SK-N-SH (cell line): ENCODE results near the gene AMDHD2. TPM values are rescaled to one million over a fixed set of nuclear protein-coding genes. Genes with fewer than 3 reads are reported as not detected.

Experiments
- CTCF ChIA-PET: fragments of 300-600, 350-600 bp; formaldehyde crosslinking; extraction: SDS; loops from one replicate; lab custom pipeline; 2021; lab: Yijun Ruan, JAX
- POLR2A ChIA-PET: fragments of 350-600 bp; sonication (Branson Sonifier 250); formaldehyde crosslinking; extraction: SDS; loops from one replicate; lab custom pipeline; 2020; ENCODE audit warnings: antibody characterized with exemption, inconsistent platforms; lab: Yijun Ruan, JAX
- DNase-seq: peaks from one replicate; pipeline ENCODE4 v3.0.0; 2012
- H2AFZ ChIP-seq: fragments of 200-600 bp; sonication (generic); 2 replicates; pipeline ENCODE4 v1.8.1; 2016; ENCODE audit warnings: antibody characterized with exemption, mild to moderate bottlenecking, low read depth
- H3F3A ChIP-seq: fragments of 200-600 bp; sonication (generic); replicated peaks from 2 replicates; pipeline ENCODE3; 2016; ENCODE audit warnings: antibody characterized with exemption, mild to moderate bottlenecking; ENCODE audit not compliant: insufficient read depth
- H3K27ac ChIP-seq, 2 experiments: fragments of 200-500 bp in 1 of 2; fragments of 200-600 bp in 1 of 2; sonication (Bioruptor generic) in 1 of 2; sonication (generic), shearing (Covaris generic) in 1 of 2; 2 replicates each; pipeline versions ENCODE4 v1.5.1 to v1.6.1; 2014 to 2016; ENCODE audit warnings: low read depth in 2 of 2, inconsistent platforms in 1 of 2, low read length in 1 of 2, mild to moderate bottlenecking in 1 of 2, mixed read lengths in 1 of 2
- H3K27me3 ChIP-seq: fragments of 200-600 bp; sonication (generic), shearing (Covaris generic); 2 replicates; pipeline ENCODE4 v1.6.1; 2016; ENCODE audit warnings: mixed run types; ENCODE audit not compliant: insufficient read depth
- H3K36me3 ChIP-seq, 2 experiments: fragments of 200-500 bp in 1 of 2; fragments of 200-600 bp in 1 of 2; sonication (Bioruptor generic) in 1 of 2; sonication (generic) in 1 of 2; replicated peaks in 1 of 2; 2 replicates each; pipeline versions ENCODE3 to v1.5.1; 2014 to 2016; ENCODE audit warnings: low read length in 1 of 2, mild to moderate bottlenecking in 1 of 2; ENCODE audit not compliant: insufficient read depth in 2 of 2, control insufficient read depth in 1 of 2
- H3K4me1 ChIP-seq, 2 experiments: fragments of 200-500 bp in 1 of 2; fragments of 200-600 bp in 1 of 2; sonication (Bioruptor generic) in 1 of 2; sonication (generic), shearing (Covaris generic) in 1 of 2; 2 replicates each; pipeline versions ENCODE4 v1.5.1 to v1.6.1; 2014 to 2016; ENCODE audit warnings: low read depth in 1 of 2, low read length in 1 of 2, mixed run types in 1 of 2; ENCODE audit not compliant: insufficient read depth in 2 of 2, control insufficient read depth in 1 of 2
- H3K4me2 ChIP-seq: fragments of 200-600 bp; sonication (generic), shearing (Covaris generic); 2 replicates; pipeline ENCODE4 v1.6.1; 2017; ENCODE audit warnings: mixed run types
- H3K4me3 ChIP-seq, 2 experiments: fragments of 200-500 bp in 1 of 2; fragments of 200-600 bp in 1 of 2; sonication (Bioruptor generic) in 1 of 2; sonication (generic), shearing (Covaris generic) in 1 of 2; 2 replicates each; pipeline versions ENCODE4 v1.5.1 to v1.8.1; 2014 to 2016; ENCODE audit warnings: low read depth in 2 of 2, inconsistent platforms in 1 of 2, low read length in 1 of 2, mild to moderate bottlenecking in 1 of 2, mixed read lengths in 1 of 2, moderate library complexity in 1 of 2
- H3K79me2 ChIP-seq: fragments of 200-600 bp; sonication (generic); 2 replicates; pipeline ENCODE4 v1.8.1; 2017; ENCODE audit warnings: mild to moderate bottlenecking; ENCODE audit not compliant: insufficient read depth
- H3K9ac ChIP-seq: fragments of 200-600 bp; sonication (generic); 2 replicates; pipeline ENCODE4 v1.6.1; 2017; ENCODE audit warnings: mixed run types
- H3K9me2 ChIP-seq: fragments of 200-600 bp; sonication (generic); 2 replicates; pipeline ENCODE4 v1.6.1; 2017; ENCODE audit warnings: mixed run types
- H3K9me3 ChIP-seq: fragments of 200-600 bp; sonication (generic); 2 replicates; pipeline ENCODE4 v1.6.1; 2017; ENCODE audit warnings: mixed run types, mild to moderate bottlenecking, moderate library complexity
- H4K20me1 ChIP-seq: fragments of 200-600 bp; sonication (generic); 2 replicates; pipeline ENCODE4 v1.6.1; 2017; ENCODE audit warnings: mild to moderate bottlenecking, mixed run types; ENCODE audit not compliant: insufficient read depth
- ELF1 ChIP-seq: IDR thresholded peaks from 2 replicates; pipeline ENCODE4 v1.4.0; 2012
- EZH2phosphoT487 ChIP-seq: fragments of 200-600 bp; sonication (generic); IDR thresholded peaks from 2 replicates; pipeline ENCODE4 v1.6.1; 2017; ENCODE audit warnings: low read depth, mixed run types, mild to moderate bottlenecking, antibody characterized with exemption, moderate library complexity, borderline replicate concordance
- FOXM1 ChIP-seq: IDR thresholded peaks from 2 replicates; pipeline ENCODE4 v1.4.0; 2012; ENCODE audit warnings: low read depth, mild to moderate bottlenecking
- GABPA ChIP-seq: IDR thresholded peaks from 2 replicates; pipeline ENCODE4 v1.4.0; 2012; ENCODE audit warnings: low read depth, mild to moderate bottlenecking
- GATA2 ChIP-seq: sonication (generic); formaldehyde crosslinking; IDR thresholded peaks from 2 replicates; pipeline ENCODE4 v1.5.0; 2020; ENCODE audit warnings: mild to moderate bottlenecking, missing genetic modification reagents
- MEF2A ChIP-seq: IDR thresholded peaks from 2 replicates; pipeline ENCODE4 v1.4.0; 2012; ENCODE audit warnings: low read depth, borderline replicate concordance
- MXI1 ChIP-seq: IDR thresholded peaks from 2 replicates; pipeline ENCODE4 v1.6.1; 2012; ENCODE audit warnings: mild to moderate bottlenecking, low read depth, low read length, improper control_type of control experiment
- RAD21 ChIP-seq: IDR thresholded peaks from 2 replicates; pipeline ENCODE4 v1.6.1; 2012; ENCODE audit warnings: mild to moderate bottlenecking, low read length
- REST ChIP-seq: IDR thresholded peaks from 2 replicates; pipeline ENCODE4 v1.6.1; 2012; ENCODE audit warnings: mild to moderate bottlenecking, low read depth, low read length, moderate library complexity
- RFX5 ChIP-seq: IDR thresholded peaks from 2 replicates; pipeline ENCODE4 v1.6.1; 2012; ENCODE audit warnings: mild to moderate bottlenecking, improper control_type of control experiment, low read length
- SIN3A ChIP-seq: IDR thresholded peaks from 2 replicates; pipeline ENCODE4 v1.6.1; 2012; ENCODE audit warnings: low read depth, mild to moderate bottlenecking, low read length, moderate library complexity, borderline replicate concordance
- TAF1 ChIP-seq: IDR thresholded peaks from 2 replicates; pipeline ENCODE4 v1.6.1; 2012; ENCODE audit warnings: low read depth, mild to moderate bottlenecking, low read length, moderate library complexity, borderline replicate concordance
- TCF12 ChIP-seq: IDR thresholded peaks from 2 replicates; pipeline ENCODE4 v1.4.0; 2012
- USF2 ChIP-seq: fragments of 150-350 bp; IDR thresholded peaks from 2 replicates; pipeline ENCODE4 v1.6.1; 2017; ENCODE audit warnings: antibody characterized with exemption, low read length, low read depth, borderline replicate concordance
- YY1 ChIP-seq: IDR thresholded peaks from 2 replicates; pipeline ENCODE4 v1.4.0; 2012; ENCODE audit warnings: low read depth, mild to moderate bottlenecking
- ZBTB33 ChIP-seq: IDR thresholded peaks from 2 replicates; pipeline ENCODE4 v1.4.0; 2012; ENCODE audit warnings: low read depth, borderline replicate concordance
- WGBS: methylation state at CpG from one replicate; pipeline ENCODE4 v1.1.6; 2017; ENCODE audit warnings: low lambda C conversion rate; 5-methylcytosine and 5-hydroxymethylcytosine counted together
- polyA plus RNA-seq, 3 experiments: library from polyadenylated mRNA; depleted of rRNA; stranded (reverse); fragments of >200 nt; gene quantifications; 2 replicates each; pipeline ENCODE4 v1.2.3, GENCODE V29; 2012

AMDHD2 gene
- polyA plus RNA-seq, 1 of the 3 experiments (the other 2 are of a cell fraction), result 38.1 TPM

GRCh38 chr16:2515180-2515851, 4.9 kb upstream of the AMDHD2 start (continued):
- no peak for TF ChIP-seq TCF12
- no peak for TF ChIP-seq ELF1

- ChIA-PET CTCF (interaction anchor here (0.9 kb wide), 1 partner anchor 15 kb away, joined by 3 read pairs; no protein-coding TSS in a partner anchor), POLR2A (no interaction called here)
- H3K9ac ChIP-seq, result no peak overlapping the region
- H3K4me1 ChIP-seq, result peaks cover 15 to 42% of the 10 kb centered on the region in 2 experiments; a peak in 3 of 4 replicates
- TF ChIP-seq YY1, result no peak
- no peak for TF ChIP-seq EZH2phosphoT487
- TF ChIP-seq GATA2 (CRISPR knock-in tag), result no peak
- H3K27ac ChIP-seq, result no peak overlapping the region
- peaks cover 50% of the 10 kb centered on the region for H4K20me1 ChIP-seq
- WGBS, result 83% methylated on average over 10 of the region's 11 CpGs
- H3K4me2 ChIP-seq, result peak overlapping the region; percentile 95
- H3F3A ChIP-seq, result peaks cover 7% of the 10 kb centered on the region
- H3K9me2 ChIP-seq, result no peaks in the 10 kb centered on the region
- no peaks in the 10 kb centered on the region for H3K9me3 ChIP-seq
- no peaks in the 10 kb centered on the region for H3K27me3 ChIP-seq
- H3K79me2 ChIP-seq, result peaks cover 69% of the 10 kb centered on the region
- H2AFZ ChIP-seq, result no peak overlapping the region
- peaks cover 0 to 5% of the 10 kb centered on the region in 2 experiments for H3K36me3 ChIP-seq
- H3K4me3 ChIP-seq, result 0 out of 4 replicates have a peak overlapping the region, but pooled peaks of 1 of the 2 experiments have one; percentile 39
- DNase-seq, result no peak
These were observed 3.6 kb upstream of the AMDHD2 start for GRCh38 chr16:2516391-2517240.

GRCh38 chr16:2517954-2518605, 2.1 kb upstream of the AMDHD2 start:
- Histone ChIP-seq H3K4me2 (no peak overlapping the region), H3K9me3 (no peaks in the 10 kb centered on the region), H3K9ac (no peak overlapping the region), H3K4me1 (peaks cover 14 to 36% of the 10 kb centered on the region in 2 experiments; a peak in 3 of 4 replicates), H3K4me3 (no peak overlapping the region), H4K20me1 (peaks cover 50% of the 10 kb centered on the region), H3K27ac (no peak overlapping the region), H3K9me2 (no peaks in the 10 kb centered on the region), H2AFZ (no peak overlapping the region), H3F3A (peaks cover 7% of the 10 kb centered on the region), H3K36me3 (peaks cover 5 to 7% of the 10 kb centered on the region in 2 experiments), H3K79me2 (peaks cover 84% of the 10 kb centered on the region), H3K27me3 (no peaks in the 10 kb centered on the region)
- no peak for DNase-seq
- ChIA-PET POLR2A (no interaction called here), CTCF (interaction anchor here (1.5 to 1.6 kb wide), 2 partner anchors 17 to 22 kb away, joined by 3 read pairs; no protein-coding TSS in a partner anchor)
- 91% methylated on average over 8 of the region's 12 CpGs for WGBS
- TF ChIP-seq FOXM1, result no peak
- no peak for TF ChIP-seq USF2
- TF ChIP-seq MEF2A, result no peak
- TF ChIP-seq ELF1, result no peak
- TF ChIP-seq REST, result no peak
- TF ChIP-seq ZBTB33, result no peak
- no peak for TF ChIP-seq GABPA
- TF ChIP-seq MXI1, result no peak
- TF ChIP-seq SIN3A, result no peak
- TF ChIP-seq YY1, result no peak
- no peak for TF ChIP-seq RAD21
- no peak for TF ChIP-seq TAF1
- TF ChIP-seq RFX5, result no peak
